DOHH2 (cell line): Measurements from ENCODE around the gene MAL.

Experiments used
- CTCF ChIP-seq: fragments of 200-600 bp; sonication (generic); IDR thresholded peaks from one replicate; pipeline ENCODE4 v1.5.1; 2014; ENCODE audit warnings: antibody characterized with exemption, mild to moderate bottlenecking, low read depth, low read length; ENCODE audit not compliant: poor library complexity, severe bottlenecking
- EZH2phosphoT487 ChIP-seq: fragments of 200-600 bp; sonication (generic); IDR thresholded peaks from 2 replicates; pipeline ENCODE4 v1.6.1; 2017; ENCODE audit warnings: borderline replicate concordance, mild to moderate bottlenecking, antibody characterized with exemption, low read length, moderate library complexity, mixed read lengths

GRCh38 chr2:94985636-94986035, 39.9 kb upstream of the MAL start:
- no peak for TF ChIP-seq CTCF
- TF ChIP-seq EZH2phosphoT487: no peak
